GM12891 (cell line): ENCODE results near the gene RIPK1.

Source experiments
- PAX5 ChIP-seq: IDR thresholded peaks from 2 replicates; pipeline ENCODE4 v1.6.1; 2011; ENCODE audit warnings: low read length, moderate library complexity, mild to moderate bottlenecking; ENCODE audit not compliant: insufficient read depth, severe bottlenecking
- POLR2A ChIP-seq: IDR thresholded peaks from 2 replicates; pipeline ENCODE4 v1.6.1; 2011; ENCODE audit warnings: low read depth, low read length, control low read depth
- POLR2AphosphoS5 ChIP-seq: IDR thresholded peaks from 2 replicates; pipeline ENCODE4 v1.6.1; 2011; ENCODE audit warnings: low read depth, low read length, control low read depth
- POU2F2 ChIP-seq: IDR thresholded peaks from 2 replicates; pipeline ENCODE4 v1.6.1; 2011; ENCODE audit warnings: low read depth, mild to moderate bottlenecking, control low read depth, low read length, moderate library complexity
- SPI1 ChIP-seq: IDR thresholded peaks from 2 replicates; pipeline ENCODE4 v1.6.1; 2011; ENCODE audit warnings: low read depth, low read length, control low read depth
- TAF1 ChIP-seq: IDR thresholded peaks from 2 replicates; pipeline ENCODE4 v1.6.1; 2011; ENCODE audit warnings: low read depth, low read length, control low read depth

DNA sequence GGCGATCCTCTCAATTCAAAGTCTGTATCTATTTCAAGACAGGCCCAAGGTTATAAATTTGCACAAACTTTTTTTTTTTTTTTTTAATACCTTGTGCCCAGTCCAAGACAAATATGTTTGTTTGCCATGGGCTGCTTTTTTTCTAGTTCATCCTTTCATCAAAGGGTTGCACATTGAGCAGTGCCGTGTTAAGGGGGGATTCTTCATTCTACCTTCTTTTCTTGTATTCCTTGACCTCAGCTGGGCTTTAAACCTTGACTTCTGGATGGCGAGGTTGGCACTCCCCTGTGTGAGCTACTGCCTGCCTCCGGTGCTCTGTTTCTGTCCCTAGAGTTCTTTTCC, 7.4 kb downstream of the RIPK1 start:
- no peak for TF ChIP-seq POLR2A
- TF ChIP-seq TAF1: no peak
- TF ChIP-seq PAX5: no peak
- no peak for TF ChIP-seq POLR2AphosphoS5
- TF ChIP-seq SPI1: no peak
- no peak for TF ChIP-seq POU2F2
